GM21515 (cell line): ENCODE measurements around the gene SFXN5.

Experiments
- ATAC-seq: cut with Tn5 transposase; IDR thresholded peaks from one replicate; pipeline ENCODE4 v1.9.1; 2021; ENCODE audit not compliant: unreplicated experiment

SFXN5 gene

GRCh38 chr2:72944804-72945449 is 126.6 kb downstream of the SFXN5 start:
- ATAC-seq = no peak

DNA sequence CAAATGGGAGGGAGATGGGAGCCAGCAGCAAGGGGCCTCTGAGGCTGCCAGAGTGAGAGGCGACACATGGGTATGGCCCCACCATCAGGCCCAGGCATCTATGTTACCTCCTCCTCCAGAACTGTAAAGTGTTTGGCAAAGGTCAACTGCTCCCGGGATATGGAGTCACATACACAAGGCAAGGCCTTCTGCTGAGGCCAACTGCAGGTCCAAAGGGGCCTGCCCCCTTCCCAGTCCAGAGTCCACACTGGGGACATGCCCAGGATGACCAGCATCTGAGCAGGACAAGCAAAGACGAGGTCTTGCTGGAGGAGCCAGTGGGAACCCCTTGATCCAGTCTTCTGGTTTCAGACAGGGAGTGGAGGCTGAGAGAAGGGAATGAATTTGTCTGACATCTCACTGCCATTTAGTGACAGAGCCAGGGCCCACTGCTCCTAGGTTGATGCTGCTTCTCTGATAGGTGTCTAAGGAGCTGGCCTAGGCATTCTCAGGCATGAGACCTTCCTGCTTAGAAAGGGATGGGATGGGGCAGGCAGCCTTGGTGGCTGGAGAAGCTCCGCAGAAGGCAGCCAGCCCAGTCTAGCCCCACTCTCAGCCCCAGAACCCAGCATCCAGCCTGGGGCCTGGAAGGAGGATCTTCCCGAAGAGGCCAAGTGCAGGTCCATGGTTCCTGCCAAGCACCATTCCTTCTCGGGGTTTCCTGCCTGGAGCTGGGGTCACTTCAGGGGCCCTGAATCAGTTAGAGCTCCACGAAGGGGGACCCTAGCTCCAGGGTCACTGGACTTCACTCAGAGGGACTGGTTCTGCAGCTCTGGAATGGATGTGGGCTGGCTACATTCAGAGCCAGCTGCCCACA is 127.7 kb downstream of the SFXN5 start:
- no peak for ATAC-seq

DNA sequence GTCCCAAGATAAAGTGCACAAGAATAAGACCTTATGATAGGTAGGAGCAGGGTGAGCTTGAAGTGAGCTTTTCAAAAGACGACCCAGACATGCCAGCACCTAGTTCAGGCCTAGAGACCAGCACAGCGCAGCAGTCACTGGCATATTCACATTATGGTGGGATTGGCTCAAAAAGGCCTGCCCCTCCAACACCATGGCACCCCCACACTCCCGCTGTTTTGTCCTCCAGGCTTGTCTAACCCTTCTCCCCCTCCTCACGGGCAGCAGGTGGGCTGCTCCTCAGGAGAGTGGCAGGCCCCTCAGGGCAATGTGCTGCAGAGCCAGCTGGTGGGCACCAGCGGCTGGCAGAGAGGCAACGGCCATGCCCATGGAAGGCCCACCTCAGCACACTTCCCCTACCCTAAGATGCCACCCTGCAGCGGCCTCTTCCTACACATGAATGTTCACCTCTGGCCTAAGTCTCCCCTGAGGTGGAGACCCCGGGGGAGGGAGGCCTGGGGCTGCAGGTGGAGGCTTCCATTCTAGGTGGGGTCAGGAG is 128.6 kb downstream of the SFXN5 start:
- ATAC-seq = no peak

GRCh38 chr2:72942293-72942692 is 129.2 kb downstream of the SFXN5 start:
- ATAC-seq = no peak

DNA sequence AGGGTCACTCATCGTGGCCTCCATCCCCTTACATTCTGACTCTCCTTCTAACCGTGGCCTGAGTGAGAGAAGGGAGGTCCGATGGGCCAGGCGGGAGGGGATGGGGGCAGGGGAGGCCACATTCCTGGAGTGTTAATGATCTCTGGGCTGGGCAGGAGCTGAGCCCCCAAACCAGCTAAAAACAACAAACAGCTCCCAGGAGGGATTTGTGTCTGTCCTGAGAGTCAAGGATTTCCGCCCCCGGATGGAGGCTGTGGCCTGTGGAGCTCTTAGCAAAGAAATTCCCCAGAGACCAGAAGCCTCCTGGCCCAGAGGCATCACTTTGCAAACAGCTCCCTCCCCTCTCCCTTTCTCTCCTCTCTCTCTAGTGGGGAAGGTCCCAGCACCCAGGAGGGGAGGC is 130.7 kb downstream of the SFXN5 start:
- no peak for ATAC-seq

- ATAC-seq = no peak
Measured at GRCh38 chr2:72940361-72940760, 131.2 kb downstream of the SFXN5 start.

- no peak for ATAC-seq
Measured at GRCh38 chr2:72938455-72938854, 133.1 kb downstream of the SFXN5 start.

GRCh38 chr2:72937356-72937669 is 134.2 kb downstream of the SFXN5 start:
- no peak for ATAC-seq

DNA sequence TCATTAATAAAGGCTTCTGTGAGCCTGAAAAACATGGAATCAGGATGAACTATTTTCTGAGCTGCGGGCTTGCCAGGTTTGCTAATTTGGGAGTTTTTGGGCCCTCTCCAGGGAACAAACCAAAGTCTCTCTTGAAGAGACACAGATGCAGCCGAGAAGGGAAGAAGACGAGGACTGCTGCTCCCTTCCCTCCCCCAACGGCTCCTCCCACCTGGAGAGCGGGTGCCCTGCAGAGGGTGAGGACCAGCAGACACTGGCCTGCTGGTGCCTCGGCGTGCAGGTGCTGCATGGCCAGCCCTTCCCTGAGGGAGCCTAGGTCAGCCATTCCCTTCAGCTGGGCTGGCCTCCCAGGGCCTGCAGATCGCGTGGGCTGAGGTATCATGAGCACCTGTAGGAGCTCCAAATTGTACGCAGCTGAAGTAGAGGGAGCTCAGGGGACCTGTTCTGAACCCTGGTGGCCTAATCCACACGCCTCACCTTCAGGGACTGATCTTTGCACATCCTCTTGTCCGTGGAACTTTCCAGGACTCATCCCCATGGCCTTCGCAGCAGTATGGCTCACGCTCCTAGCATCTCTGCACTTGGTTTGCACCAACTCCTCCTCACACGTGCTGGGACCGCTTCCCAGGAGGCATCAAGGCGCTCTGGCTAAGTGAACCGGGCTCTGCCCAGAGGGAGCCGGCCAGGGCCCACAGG is 134.7 kb downstream of the SFXN5 start:
- ATAC-seq = no peak

GRCh38 chr2:72935611-72935957 is 135.9 kb downstream of the SFXN5 start:
- ATAC-seq = no peak

DNA sequence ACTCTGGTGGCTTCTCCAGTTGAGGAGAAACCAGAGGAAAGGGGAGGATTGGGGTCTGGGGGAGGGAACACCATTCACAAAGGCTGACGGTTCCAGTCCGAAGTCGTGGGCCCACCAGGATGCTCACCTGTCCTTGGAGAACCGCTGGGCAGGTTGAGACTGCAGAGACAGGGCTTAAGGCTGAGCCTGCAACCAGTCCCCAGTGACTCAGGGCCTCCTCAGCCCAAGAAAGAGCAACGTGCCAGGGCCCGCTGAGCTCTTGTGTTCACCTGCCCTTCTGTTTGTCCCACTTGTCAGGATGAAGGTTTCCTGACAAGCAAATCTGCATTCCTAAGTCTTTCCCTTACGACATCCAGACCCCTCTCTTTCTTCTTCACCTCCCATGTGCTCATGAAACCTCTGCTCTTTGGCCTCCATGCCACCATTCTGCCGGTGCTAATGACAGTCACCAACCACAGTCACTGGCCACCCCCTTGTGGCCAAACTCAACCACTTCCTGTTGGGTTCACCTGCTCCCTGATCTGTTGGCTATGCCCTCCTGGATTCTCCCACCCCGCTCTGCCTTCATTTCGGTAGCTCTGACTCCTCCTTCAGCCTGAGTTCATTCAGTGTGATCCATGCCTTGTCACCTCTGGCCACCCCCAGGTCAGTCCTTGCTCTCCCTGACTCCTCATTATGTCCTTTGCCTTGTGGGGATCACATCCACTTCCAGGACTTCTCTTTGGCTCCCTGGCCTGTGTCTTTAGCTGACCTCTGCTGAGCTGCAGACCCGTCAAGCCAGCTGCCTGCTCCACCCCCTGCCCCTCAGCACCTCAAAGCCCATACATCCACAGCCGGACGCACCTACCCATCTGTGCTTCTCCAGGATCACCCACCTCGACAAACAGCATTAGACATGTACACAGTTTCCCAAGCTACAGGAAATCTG is 136.6 kb downstream of the SFXN5 start:
- no peak for ATAC-seq

- ATAC-seq = no peak
Measured at GRCh38 chr2:72933646-72934151, 137.8 kb downstream of the SFXN5 start.

GRCh38 chr2:72933207-72933606 is 138.3 kb downstream of the SFXN5 start:
- no peak for ATAC-seq

DNA sequence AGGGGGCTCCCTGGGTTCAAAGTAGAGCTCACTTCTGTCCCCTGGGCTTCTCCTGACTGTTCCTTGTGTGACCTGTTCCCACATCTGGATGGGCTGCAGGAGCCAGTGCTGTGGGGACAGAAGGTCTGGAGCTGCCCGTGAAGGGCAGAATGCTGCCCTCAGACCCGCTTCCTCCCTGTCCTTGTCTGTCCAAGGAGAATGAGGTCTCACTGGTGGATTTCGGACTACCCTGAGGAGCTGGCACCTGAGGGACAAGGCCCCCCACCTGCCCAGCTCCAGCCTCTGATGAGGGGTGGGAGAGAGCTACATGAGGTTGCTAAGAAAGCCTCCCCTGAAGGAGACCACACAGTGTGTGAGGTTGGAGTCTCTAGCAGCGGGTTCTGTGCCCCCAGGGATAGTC is 138.7 kb downstream of the SFXN5 start:
- ATAC-seq = no peak

GRCh38 chr2:72932045-72932740 is 139.3 kb downstream of the SFXN5 start:
- no peak for ATAC-seq

DNA sequence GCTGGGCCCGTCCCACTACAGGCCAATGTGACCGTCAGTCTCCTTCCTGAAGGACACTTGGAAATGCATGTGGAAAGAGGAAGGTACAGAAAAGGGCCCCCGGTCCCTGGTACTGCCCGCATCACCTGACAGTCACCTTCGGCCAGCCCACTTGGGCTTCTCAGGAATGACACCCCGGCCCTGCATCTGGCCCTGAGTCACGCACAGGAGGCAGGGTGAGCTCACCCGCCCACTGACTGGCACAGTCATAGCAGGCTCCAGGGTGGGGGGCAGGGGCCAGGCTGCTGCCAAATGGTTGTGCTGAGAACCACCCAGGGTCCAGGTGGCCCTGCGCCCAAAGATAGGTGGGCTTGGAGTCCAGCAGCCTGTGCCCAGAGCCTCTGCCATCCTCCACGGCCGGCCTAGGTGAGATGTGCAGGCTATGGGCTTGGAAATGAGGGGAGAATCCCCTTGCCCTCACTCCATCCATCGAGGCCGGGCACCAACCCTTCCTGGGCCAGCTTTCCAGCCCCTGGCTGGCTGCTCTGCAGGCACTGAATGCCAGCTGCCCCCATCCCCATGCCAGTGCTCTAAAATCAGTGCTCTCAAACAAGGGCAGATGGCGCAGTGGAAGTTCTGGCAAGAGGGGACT is 140.1 kb downstream of the SFXN5 start:
- no peak for ATAC-seq

DNA sequence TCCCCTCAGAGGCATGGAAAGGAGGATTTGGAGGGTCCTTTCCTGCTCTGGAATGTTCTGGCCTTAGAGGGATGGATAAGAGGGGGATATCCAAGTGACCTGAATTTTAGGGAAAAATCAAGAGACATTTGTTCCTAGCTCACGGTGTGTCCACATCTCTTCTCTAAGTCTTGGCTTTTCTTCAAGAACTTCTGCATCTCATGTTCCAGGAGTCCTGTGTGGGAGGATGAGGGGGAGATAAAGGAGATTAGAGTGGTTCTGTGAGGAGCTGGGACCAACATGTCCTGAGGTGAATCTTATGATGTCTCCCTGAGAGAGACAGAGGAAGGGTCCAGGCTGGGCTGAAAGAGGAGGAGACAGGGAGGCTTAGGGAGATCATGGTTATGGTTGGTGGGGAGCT is 142.5 kb downstream of the SFXN5 start:
- no peak for ATAC-seq

DNA sequence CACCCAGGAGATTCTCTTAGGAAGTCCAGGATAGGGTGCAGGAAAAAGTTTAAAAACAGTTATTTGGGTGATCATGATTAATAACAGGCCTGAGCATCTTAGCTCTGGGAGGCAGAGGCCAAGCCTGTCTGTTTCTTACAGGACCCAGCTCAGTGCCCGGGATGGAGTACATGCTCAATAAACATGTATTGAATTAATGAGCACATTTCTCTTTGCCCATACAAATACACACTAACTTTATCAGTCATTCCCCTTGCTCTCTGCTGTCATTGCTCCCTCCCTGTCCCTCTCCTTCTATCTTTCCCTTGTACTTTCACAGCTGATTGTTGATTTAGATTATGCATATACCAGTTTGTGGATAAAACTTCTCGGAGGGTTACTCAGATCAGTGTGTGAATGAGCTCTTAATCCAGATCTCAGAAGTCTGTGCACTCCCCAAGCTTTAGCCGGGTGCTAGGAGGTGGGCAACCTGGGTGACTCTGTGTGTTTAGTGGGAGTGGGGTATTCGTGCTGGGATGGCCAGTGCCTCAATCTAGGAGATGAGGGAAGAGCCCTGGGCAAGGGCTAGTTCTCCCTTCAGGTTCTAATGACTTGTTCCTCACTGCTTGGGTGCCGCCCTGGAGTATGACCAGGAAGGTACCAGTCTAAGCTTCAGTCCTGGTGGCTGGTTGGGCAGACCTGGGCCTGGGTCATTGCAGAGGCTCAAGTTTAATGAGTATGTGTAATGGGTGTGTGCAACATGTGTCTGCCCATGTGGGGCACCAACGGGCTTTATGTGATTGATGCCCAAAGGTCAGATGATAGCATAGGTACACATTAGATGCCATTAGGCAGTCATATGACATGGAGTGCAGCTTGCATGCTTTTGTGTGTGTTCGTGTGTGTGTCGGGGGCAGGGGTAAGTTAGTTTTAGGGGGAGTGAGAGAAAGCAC is 143.6 kb downstream of the SFXN5 start:
- ATAC-seq = no peak
